HG03097 (cell line): ENCODE data around the gene FZD7.

Experiments used
- ATAC-seq: cut with Tn5 transposase; IDR thresholded peaks from one replicate; pipeline ENCODE4 v1.9.1; 2021; ENCODE audit not compliant: unreplicated experiment, low FRiP score

The FZD7 gene

GRCh38 chr2:202035941-202036372 lies 2.3 kb downstream of the FZD7 start:
- ATAC-seq, result no peak

- ATAC-seq, result no peak
Observed at GRCh38 chr2:202036601-202037037, 3.0 kb downstream of the FZD7 start.

- no peak for ATAC-seq
Observed at GRCh38 chr2:202037086-202037485, 3.4 kb downstream of the FZD7 start.

DNA sequence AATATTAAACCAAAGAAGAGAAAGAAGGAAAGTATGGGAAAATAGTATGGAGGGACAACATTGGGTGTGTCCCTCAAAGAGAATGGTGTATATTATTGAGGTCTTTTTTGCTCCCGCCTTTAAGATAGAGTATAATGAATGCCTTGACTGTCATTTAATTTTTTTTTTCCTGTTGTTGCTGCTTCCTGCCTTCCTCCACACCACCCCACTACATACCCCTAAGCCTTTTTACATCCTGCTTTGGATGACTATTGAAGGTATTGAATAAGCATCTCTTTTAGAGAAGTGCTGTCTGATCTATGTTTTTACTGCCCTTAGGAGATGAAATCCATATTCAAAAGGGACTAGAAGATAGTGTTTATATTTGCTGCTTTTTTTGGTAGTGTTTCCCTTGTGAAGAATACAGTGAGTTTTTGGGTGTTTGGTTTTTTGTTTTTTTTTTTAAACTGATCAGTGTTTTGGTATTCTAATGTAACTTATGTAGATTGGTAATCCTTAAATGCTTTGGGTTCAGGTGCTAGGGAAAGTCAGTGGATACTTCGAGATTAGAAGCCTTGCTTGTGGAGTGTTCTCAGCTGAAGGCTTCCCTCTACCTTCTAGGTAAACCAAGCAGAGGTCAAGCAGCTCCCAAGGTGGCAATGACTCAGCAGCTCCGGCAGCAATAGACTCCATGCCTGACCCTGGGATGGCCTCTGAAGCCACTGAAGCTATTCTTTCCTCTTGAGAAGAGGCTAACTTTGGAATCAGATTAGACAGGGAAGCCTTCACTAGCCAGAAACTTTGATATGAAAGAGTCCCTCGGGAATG lies 5.0 kb downstream of the FZD7 start:
- no peak for ATAC-seq

GRCh38 chr2:202039278-202040078 lies 5.8 kb downstream of the FZD7 start:
- ATAC-seq, result no peak

DNA sequence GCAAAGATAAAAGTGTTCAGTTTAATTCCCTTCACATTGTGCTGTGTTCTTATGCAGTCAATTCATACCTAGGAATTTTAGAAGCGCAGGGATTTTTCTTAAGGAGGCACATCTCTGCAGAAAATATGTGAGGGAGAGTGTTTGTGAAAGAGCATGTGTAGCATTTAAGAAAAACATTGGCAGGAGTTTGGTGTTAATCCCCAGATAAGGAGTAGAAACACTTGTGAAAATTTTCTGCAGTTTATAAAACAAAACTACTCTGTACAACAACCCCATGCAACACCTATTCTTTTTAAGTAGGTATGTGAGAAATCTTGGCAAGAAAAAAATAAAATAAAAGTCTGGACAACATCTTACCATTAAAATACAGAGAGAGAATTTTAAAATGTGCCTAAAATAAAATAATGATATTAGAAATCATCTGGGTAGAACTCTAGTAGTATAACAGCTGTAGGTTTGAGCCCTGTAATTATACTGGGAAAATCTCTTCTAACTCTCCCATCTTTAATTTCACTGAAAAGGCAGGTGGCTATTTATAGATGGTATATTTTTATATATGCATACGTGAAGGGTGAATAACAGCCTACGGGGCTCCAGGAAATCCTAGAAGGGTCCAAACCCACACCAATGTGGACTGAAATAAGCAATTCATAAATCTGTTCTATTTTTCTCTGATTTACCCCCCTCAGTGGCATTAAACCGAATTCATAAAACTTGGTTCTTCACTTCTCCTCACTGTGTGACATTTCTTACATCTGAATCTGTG lies 6.6 kb downstream of the FZD7 start:
- no peak for ATAC-seq

DNA sequence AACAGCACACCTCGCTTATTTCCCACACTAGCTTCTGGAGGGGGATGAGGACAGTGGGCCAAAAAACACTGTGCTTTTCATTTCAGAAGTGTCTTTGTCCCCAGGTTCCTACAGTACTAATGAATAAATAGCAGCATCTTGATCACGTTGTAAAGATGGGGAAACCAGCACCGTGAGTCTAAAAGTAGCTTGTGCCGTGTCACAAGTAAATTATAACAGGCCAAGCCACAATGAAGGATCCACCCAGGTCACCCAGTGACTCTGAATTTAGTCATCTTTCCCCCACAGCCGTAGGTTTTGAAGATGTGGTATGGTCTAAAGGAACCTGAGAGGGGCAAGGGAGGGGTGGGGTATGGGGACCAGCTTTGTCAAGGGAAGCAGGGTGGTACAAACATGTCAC lies 8.8 kb downstream of the FZD7 start:
- ATAC-seq, result no peak

DNA sequence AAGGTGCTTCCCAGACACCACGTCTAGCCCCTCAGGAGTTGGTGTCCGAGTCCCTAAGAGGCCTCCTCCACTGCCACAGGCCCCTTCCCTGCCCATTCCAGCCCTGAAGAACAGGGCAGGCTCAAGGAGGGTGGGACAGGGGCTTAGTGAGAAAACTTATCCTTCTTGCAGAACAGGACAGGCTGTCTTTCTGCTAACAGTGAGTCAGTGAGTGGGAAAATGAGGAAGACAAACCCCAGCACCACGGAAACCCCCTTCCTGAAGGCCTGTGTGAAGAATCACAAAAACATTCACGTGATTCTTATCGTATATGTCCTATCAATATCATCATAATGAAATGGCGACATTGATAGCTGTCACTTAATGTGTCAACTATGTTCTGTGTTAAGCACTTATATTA lies 9.8 kb downstream of the FZD7 start:
- ATAC-seq, result no peak

DNA sequence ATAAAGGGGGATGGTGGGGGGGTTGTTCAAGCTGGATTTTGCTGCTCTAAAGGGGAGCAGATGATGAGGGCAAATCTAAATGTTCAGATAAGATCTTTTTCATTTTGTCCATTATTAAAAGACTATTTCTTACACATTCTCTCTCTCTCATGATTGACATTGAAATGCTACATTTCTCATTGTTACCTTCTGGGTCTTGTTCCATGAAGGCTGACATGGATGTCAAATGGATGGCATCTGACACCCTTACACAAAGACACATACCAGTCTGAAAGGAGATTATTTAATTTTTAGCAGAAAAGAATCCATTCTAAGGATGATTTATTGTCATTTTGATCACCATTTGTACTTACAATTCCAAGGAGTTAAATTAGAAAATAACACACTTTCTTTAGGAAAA lies 11.1 kb downstream of the FZD7 start:
- ATAC-seq, result no peak

DNA sequence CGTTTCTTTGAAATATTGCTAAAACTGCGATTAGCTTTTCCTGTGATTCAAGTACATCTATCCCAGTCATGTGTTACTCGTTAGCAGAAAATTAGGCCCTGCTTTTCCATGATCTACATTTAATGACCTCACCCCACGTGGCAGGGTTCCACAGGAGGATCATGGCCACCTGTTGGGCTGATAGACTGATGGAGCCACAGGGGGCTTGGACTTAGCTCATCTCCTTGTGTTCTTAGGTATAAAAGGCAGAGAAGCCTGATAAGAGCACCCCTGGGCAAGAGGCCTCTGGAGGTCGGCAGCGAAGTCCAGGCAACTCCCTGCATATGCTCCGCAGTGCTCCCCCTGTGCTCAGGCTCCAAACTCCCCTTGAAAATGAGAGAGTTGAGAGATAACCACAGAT lies 12.9 kb downstream of the FZD7 start:
- no peak for ATAC-seq

GRCh38 chr2:202049092-202049728 lies 15.6 kb downstream of the FZD7 start:
- ATAC-seq, result no peak

GRCh38 chr2:202049840-202050239 lies 16.2 kb downstream of the FZD7 start:
- ATAC-seq, result no peak

DNA sequence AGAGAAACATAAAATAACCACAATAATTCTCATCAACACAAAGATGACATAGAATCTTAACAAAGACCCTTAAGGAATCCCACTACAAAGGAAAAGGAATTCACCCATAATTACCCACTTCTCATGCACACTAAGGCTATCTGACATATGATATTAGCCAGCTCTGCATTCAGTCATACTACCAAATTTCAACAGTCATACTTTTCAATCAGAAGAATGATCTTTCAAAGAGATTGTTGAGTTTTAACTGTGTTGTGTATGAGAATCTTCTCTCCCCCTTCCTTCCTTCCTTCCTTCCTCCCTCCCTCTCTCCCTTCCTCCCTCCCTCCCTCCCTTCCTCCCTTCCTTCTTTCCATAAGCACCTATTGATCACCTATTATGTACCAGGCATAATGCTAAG lies 17.0 kb downstream of the FZD7 start:
- ATAC-seq, result no peak

GRCh38 chr2:202051499-202052161 lies 18.0 kb downstream of the FZD7 start:
- ATAC-seq, result no peak

GRCh38 chr2:202052235-202052634 lies 18.6 kb downstream of the FZD7 start:
- ATAC-seq, result no peak

GRCh38 chr2:202054679-202055078 lies 21.0 kb downstream of the FZD7 start:
- ATAC-seq, result no peak

DNA sequence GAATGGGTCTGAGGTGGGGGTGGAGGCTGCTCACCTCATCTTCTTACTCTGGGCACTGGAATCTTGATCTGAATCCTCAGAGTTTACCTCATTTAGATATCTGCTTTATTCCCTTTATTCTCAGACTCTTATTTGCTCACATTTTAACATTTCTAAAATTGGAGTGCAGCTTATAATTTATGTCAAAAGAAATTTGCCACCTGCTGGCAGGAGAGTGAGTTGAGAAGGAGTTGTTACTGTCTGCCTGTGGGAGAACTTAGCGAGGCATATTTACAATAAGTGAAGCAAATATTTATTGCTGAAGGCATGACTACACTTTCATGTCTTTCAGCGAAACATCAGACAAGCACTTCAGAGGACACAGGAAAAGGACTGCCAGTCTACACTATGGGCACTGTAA lies 23.0 kb downstream of the FZD7 start:
- no peak for ATAC-seq

DNA sequence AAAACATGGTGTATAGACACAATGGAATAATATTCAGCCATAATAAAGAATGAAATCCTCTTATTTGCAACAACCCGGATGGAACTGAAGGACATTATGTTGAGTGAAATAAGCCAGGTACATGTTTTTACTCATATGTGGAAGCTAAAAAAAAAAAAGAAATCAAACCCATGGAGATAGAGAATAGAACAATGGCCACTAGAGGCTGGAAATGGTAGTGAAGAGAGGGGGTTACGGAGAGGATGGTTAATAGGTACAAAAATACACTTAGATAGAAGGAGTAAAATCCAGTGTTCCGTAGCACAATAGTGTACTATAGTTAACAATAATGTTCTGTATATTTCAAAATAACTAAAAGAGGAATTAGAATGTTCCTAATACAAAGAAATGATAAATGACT lies 26.6 kb downstream of the FZD7 start:
- ATAC-seq, result no peak

- no peak for ATAC-seq
Observed at GRCh38 chr2:202061695-202062094, 28.0 kb downstream of the FZD7 start.
